ENCODE measurements around the gene HAUS6.
"Not testable (repeated sequence)": the region's sequence is repeated elsewhere in the genome, so short reads cannot be mapped to it uniquely, and the experiment has no call there.

HAUS6 gene

DNA sequence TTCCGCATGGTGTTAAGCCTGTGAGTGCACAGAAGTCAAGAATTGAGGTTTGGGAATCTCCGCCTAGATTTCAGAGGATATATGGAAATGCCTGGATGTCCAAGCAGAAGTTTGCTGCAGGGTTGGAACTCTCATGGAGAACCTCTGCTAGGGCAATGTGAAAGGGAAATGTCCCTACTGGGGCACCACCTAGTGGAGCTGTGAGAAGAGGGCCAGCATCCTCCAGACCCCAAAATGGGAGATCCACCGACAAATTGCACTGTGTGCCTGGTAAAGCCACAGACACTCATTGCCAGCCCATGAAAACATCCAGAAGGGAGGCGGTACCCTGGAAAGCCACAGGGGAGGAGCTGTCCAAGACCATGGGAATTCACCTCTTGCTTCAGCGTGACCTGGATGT is 66.1 kb downstream of the HAUS6 start:
- FAIRE-seq, result no peak
- no peak for DNase-seq (ENCODE audit: insufficient read length, low spot score)

DNA sequence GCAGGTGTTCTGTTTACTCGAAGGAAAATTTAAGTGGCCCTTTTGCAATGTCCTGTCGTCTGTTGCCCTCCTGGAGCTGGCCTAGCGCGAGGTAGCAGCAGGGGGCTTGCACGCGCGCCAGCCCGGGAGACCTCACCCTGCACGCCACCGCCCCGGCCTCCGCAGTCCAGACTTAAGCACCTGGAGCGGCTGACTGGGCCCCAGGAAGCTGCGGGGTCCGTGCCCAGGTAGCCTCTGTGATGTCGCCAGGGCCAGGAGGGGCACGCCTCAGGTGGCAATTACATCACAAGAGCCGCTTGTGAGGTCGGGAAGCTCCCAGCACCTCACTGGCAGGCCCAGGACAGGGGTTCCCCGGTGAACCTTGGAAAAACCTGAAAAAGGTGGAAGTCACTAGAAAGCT is 69.7 kb downstream of the HAUS6 start, which contains the start of gene SAXO1:
SAXO1 (minus strand) TSS at position 195 of the 400 bp plus-strand sequence. CDS start 301 bp downstream, outside the sequence.
- FAIRE-seq (no peak), DNase-seq (ENCODE audit: insufficient read length, low spot score) (no peak)

DNA sequence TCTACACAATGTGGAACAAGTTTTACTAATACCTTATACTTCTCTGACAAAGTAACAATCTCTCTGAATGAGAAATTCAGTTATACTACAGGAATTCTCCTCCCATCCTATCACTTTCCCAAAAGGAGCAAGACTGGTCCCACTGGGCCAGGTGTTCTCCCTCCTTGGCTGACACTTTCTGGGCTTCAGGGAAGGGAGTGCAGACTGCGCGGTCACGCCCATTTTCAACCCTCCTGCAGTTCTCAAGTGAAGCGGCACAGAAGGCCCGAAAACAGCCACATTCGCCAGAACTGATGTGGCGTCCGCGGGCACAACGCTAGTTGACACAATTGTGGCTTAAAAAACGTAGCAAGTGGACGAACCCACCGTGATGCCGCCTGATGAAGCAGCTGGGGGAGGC is 70.3 kb downstream of the HAUS6 start:
- FAIRE-seq (no peak), DNase-seq (ENCODE audit: insufficient read length, low spot score) (no peak)

DNA sequence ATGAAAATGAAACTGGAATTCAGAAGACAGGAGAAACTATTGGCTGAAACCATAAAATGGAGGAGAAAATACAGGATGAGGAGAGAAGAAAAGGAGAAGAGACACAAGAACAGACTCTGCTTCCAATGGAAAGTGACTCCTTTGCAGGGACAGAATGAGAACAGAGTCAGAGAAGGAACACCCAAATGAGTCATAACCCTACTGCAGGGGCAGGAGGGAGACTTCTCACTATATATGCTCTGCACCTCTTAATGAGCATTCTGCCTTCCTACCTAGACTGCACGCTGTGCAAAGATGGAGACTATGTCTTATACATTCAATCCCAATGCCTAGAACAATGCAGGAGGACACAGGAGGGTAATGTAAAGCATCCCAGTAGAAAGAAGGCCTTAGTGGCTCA is 71.8 kb downstream of the HAUS6 start:
- DNase-seq (ENCODE audit: insufficient read length, low spot score), result no peak
- no peak for FAIRE-seq

DNA sequence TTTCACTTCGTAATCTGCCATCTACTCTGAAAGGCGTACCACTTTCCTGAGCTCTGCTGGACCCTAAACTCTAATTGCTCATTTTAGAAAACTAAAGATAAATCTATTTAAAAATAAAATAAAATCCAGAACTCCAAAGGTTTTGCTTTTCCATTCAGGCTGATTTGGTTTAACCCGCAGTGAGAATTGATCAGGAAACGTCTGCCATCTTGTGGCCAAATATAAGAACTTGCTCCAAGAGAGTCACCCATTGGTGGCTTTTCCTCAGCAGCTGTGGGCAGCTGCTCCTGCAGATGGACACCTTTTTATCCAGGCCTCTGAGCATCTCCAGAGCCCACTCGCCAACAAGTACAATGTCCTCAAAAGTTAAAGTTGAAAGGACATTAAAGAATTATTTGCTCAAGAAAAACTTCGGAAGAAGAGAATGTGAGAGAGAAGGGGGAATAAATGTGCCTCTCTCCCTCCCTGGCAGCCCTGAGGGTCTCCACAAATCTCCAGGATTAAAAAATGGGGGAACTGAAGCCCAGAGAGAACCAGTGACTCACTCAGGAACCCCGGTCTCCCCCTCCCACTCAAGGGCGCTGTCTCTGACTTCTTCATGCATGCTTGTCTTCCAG is 73.8 kb downstream of the HAUS6 start:
- DNase-seq (ENCODE audit: insufficient read length, low spot score) (peak; percentile 72), FAIRE-seq (no peak)

DNA sequence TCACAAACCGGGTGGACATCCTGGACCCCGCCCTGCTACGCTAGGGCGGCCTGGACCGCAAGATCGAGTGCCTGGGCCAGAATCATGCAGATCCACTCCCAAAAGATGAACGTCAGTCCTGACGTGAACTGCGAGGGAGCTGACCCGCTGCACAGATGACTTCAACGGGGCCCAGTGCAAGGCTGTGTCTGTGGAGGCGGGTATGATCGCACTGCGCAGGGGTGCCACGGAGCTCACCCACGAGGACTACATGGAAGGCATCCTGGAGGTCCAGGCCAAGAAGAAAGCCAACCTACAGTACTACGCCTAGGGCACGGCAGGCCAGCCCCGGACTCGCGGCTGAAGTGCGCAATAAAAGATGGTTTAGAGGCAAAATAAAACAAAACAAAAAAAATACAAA is 74.9 kb downstream of the HAUS6 start:
- no peak for DNase-seq (ENCODE audit: insufficient read length, low spot score)
- FAIRE-seq, result no peak

DNA sequence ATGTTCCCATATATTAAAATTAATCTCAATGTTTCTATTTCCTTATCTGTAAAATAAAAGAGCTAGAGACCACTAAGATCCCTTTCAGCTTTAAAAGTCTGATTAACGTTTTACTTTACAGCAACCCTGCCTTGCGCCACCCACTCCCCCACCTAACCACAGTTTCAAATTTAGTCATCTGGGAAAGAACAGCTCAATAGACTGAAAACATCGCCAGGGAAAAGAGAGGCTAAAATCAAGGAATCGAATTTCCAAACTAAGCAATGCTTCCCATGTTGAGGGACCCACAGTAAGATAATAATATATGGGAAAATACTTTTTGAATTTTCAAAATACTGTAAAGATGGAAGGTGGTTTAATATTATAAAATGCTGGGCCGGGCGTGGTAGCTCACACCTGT is 76.3 kb downstream of the HAUS6 start:
- FAIRE-seq, result no peak
- DNase-seq (ENCODE audit: insufficient read length, low spot score), result no peak

DNA sequence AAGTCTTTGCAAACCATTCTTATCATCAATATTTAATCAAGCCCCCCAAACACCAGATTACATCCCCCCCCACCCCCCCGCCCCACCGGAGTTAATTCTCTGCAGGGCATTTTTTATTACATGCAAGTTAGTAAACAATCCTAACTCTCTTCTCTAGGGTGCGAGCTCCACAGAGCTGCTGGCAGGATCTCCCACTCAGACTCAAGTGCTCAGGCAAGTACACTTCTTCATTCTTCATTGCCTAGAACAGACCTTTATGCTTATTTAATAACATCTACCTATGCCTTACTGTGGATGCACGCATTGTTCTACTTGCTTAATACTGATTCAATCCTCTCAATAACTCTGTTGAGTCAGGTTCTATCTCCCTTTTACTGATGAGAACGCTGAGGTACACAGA is 79.6 kb downstream of the HAUS6 start:
- FAIRE-seq (no peak), DNase-seq (ENCODE audit: insufficient read length, low spot score) (no peak)

DNA sequence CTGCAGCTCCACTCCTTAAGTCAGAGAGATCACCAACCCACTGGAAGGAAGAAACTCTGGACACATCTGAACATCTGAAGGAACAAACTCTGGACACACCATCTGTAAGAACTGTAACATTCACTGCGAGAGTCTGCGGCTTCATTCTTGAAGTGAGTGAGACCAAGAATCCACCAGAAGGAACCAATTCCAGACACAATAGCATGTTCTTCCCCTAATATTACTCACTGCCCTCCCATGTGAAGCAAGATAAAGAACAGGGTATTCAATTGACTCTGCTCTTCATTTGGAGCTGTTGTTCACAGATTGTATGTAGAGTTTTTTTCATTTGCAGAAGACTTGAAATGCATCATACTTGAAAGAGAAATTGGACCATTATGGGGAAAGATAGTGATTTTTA is 80.5 kb downstream of the HAUS6 start:
- FAIRE-seq (no peak), DNase-seq (ENCODE audit: insufficient read length, low spot score) (no peak)

DNA sequence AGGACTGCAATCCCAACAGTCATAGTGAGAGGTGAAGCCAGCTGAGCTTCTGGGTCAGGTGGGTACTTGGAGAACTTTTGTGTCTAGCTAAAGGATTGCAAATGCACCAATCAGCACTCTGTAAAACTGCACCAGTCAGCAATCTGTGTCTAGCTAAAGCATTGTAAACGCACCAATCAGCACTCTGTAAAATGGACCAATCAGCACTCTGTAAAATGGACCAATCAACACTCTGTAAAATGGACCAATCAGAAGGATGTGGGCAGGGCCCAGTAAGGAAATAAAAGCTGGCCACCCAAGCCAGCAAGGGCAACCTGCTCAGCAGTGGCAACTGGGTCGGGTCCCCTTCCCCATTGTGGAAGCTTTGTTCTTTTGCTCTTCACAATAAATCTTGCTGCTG is 81.1 kb downstream of the HAUS6 start:
- DNase-seq (ENCODE audit: insufficient read length, low spot score); FAIRE-seq: not testable (repeated sequence)

DNA sequence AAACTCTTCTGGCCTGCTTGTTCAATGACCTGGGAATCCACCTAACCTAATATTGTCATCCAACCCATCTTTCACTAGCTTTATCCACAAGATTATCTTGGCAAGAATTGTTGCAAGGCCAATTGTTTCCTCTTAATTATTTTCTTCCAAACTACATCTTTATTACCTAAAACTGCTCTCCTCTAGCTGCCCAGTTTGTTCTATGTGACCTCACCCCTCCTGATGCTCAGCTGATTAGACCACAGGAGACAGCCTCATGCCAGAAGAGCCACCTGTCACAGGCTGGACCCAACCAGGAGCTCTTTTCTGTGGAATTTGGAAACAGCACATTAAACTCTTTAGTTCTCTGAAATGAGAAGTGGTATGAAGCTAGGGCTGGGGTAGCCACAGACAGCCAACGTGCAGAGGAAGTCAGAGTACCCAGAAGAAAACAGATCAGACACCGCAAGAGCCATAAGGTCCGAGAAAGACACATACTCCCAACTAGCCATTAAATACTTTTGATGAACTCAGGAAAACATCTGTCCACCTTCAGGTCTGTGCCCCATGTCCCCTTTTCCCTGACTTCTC is 81.7 kb downstream of the HAUS6 start:
- FAIRE-seq (no peak), DNase-seq (ENCODE audit: insufficient read length, low spot score) (no peak)

DNA sequence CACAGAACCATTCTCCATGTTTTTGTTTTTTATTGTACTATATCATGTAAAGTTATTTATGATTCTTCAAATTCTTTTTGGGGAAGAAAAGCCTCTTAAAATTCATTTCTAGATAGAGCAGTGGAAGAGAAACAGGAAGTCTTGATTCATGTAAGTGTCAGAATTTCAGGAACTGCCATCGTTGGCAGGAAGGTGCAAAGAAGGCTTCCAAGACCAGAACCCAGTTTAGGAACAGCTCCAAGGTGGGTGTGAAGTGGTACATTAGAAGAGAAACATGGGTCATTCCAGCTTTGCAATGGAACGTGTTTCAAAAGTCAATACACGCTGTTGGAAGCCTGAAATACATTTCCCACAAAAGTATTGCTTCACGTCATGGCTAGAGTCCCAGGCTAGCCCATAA is 84.5 kb downstream of the HAUS6 start:
- DNase-seq (ENCODE audit: insufficient read length, low spot score), result no peak
- no peak for FAIRE-seq

DNA sequence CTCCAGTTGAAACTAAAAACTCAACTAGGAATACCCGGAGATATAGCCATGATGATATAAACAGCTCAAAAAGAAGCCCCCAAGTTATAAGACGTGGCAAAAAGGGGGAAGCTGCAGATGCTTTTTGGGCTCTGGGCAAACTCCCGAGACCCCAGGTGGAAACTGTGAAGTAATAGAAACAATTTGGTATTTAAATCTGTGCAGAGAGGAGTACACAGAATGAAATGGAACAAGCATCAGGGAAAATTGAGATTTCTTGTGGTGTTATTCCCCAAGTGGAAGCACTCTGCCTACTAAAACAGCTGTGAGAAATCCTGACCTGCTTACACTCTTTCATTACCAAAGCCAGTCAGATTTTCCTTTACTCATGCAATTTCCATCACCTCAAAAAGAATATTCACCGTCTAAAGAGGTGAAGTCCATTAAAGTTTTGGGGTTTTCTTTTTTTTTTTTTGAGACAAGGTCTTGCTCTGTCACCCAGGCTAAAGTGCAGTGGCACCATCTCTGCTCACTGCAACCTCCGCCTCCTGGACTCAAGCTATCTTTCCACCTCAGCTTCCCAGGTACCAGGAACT is 93.2 kb downstream of the HAUS6 start:
- FAIRE-seq (no peak), DNase-seq (ENCODE audit: insufficient read length, low spot score) (no peak)

Data from HTR-8/SVneo (cell line).